AG10803 (cell line): Measurements from ENCODE around the gene KCNMA1.

ENCODE experiments used
- DNase-seq: peaks from one replicate; pipeline ENCODE4 v3.0.0; 2010; ENCODE audit warnings: low read depth
- H3K4me3 ChIP-seq: 2 replicates; pipeline ENCODE4 v1.5.1; 2011; ENCODE audit warnings: mild to moderate bottlenecking, low read length, control low read depth
- TF ChIP-seq, protein P1 (sequence below): conservative IDR thresholded peaks from 2 replicates; pipeline ENCODE4 v1.5.1; 2011; ENCODE audit warnings: mild to moderate bottlenecking, low read length, control low read depth, inconsistent platforms

Gene KCNMA1

DNA sequence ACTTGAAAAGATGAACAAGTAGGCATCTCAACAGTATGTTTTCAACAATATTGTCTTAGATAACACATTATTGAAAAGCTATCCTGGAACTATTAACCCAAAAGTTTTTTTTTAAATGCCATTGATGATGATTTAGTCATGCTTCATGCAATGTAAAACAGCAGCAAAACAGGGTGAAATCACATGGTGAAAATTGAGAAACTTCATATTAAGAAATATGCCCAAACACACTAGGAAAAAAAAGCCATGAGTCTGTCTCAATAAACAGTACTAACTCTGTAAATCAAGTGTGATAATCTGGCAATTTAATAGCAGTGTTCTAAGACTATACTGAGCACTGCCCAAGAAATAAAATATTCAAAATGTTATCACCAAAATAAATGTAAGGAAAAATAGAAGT lies 613.1 kb downstream of the KCNMA1 start:
- TF ChIP-seq, protein P1, sequence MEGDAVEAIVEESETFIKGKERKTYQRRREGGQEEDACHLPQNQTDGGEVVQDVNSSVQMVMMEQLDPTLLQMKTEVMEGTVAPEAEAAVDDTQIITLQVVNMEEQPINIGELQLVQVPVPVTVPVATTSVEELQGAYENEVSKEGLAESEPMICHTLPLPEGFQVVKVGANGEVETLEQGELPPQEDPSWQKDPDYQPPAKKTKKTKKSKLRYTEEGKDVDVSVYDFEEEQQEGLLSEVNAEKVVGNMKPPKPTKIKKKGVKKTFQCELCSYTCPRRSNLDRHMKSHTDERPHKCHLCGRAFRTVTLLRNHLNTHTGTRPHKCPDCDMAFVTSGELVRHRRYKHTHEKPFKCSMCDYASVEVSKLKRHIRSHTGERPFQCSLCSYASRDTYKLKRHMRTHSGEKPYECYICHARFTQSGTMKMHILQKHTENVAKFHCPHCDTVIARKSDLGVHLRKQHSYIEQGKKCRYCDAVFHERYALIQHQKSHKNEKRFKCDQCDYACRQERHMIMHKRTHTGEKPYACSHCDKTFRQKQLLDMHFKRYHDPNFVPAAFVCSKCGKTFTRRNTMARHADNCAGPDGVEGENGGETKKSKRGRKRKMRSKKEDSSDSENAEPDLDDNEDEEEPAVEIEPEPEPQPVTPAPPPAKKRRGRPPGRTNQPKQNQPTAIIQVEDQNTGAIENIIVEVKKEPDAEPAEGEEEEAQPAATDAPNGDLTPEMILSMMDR: no peak
- peak; percentile 25 for DNase-seq
- H3K4me3 ChIP-seq: no peak overlapping the region

DNA sequence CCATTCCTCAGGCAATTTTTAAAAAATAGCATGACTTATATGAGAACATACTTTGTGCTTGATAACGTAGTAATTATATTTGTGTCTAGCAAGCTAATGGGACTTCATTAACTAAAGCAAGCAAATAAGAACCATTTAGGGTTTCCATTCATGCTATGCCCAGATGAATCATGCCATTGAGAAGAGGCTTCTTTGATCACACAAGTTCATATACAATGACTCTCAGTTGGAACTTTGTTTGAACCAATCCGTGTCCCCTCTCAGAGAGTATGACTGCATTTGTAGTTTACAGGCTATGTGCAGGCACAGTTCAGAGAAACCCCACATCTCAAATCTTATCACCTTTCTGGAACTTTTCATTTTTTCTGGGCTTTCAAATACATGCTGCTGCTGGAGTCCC lies 614.2 kb downstream of the KCNMA1 start:
- H3K4me3 ChIP-seq: no peak overlapping the region
- no peak for DNase-seq
- TF ChIP-seq, protein P1: no peak

DNA sequence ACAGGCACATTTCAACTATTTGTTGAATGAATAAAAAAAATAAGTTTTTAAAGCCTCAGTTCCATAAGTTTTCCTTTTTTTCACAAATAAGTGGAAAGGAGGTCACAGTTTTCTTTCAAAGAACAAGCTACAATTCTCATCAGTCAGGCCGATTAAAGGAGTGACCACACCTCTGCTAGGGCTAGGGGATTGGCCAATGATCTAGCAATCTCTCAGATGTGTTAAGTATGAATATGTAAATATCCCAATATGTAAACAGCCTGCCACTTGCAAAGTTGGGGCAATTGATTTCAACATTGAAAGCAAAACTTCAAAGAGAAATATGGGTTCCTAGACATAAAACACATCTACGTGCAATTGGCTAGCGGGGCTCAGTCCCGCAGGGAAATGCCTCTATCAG lies 614.9 kb downstream of the KCNMA1 start:
- TF ChIP-seq, protein P1: no peak
- no peak for DNase-seq
- no peak overlapping the region for H3K4me3 ChIP-seq

DNA sequence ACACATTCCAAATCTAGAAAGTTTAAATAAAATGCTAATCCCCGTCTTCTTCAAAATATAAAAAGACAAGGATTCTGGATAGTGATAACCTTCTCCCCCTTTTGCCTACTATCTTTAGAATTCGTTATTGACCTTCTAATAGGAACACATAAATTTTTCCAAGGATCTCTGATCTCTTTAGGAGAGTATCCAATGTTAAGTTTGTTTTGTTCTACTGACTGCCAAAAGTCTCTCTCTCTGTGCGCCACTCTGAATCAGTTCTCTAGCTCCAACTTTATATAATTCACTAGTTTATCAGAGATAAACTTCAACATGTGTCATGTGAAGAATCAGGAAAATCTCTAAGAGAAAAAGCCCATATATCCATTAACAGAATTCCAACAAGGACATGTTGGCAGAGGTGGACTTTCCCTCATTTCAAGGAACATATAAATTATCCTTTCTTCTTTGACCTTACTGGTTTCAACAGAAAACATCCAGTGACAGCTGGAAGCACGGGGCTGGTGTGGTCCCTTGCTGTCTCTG lies 615.6 kb downstream of the KCNMA1 start:
- no peak overlapping the region for H3K4me3 ChIP-seq
- DNase-seq: no peak
- TF ChIP-seq, protein P1: no peak

DNA sequence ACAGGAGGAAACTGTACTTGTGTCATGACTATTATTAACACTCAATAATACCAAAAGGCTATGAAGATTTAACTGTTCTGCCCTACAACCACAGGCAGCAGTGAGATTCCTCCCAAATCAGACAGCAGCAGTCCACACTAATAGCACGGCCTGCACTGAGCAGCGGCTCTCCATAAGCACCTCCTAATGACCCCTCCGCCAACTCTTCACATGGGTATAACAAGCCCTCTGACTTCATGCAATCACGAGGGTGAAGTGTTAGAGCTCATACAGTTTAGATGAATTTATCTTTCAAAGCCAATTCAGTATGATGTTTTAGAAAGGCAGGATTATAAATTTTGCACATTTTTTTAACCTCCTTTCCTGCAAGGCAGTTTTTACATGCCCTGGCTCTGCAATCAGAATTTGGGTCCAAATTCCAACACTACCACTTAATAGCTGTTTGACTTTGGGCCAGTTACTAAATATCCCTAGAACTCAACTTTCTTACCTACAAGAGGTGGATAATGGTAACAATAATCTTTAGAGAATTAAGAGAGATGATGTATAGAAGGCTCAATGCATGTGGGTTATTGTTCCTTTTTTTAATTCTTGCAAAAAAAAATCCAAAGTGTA lies 617.1 kb downstream of the KCNMA1 start:
- no peak for DNase-seq
- H3K4me3 ChIP-seq: no peak overlapping the region
- TF ChIP-seq, protein P1: no peak

DNA sequence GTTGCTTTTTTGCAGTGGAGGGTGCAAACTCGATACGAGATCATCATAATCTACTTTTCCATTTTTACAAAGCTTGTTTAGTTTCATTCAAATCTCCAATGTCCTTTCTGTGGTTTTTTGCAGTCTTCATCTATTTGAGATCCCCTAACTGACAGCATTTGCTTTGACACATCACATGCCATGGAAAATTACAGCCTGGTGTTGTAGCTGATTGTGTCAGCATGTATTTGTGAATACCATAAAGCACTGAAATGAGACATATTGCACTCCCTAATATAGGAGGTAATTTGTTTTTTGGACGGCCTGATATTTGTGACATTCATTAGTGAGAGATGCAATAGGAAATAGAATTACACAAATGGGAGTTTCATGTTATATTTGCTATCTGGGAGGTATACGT lies 620.8 kb downstream of the KCNMA1 start:
- TF ChIP-seq, protein P1: no peak
- H3K4me3 ChIP-seq: no peak overlapping the region
- no peak for DNase-seq

DNA sequence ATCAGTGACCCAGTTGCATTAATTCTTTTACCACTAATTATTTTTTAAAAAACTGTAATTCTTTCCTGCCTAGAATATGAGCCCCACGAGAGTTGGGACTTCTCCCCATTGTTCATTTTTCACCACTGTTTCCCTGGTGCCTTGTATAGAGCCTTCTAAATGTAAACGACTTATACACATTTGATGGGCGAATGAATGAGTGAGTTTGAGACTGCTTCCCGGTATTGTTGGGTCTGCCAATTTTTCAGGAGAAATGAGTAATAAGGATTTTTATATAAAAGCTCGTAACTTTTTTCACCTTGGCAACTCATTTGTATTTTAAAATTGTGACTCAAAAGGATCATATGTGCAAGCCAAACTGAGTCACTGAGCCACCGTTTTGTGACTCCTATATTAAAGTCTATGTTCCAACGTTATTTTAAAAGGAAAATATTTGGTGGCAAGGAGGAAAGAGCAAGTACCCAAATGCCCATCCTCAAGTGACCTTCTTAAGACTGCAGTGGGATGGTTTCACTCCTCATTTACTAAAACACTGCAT lies 621.3 kb downstream of the KCNMA1 start:
- TF ChIP-seq, protein P1: no peak
- DNase-seq: no peak

More for the DNA sequence above, 621.3 kb downstream of the KCNMA1 start:
- H3K4me3 ChIP-seq: no peak overlapping the region
